Gastroesophageal sphincter (tissue), 4 donors: Measurements from ENCODE around the gene PRDM16. TPM values are rescaled to one million over a fixed set of nuclear protein-coding genes. Genes with fewer than 3 reads are reported as not detected.

Experiments
- ATAC-seq: fragments of 150-250 bp; one replicate; pipeline ENCODE4 v1.9.1; 2016; ENCODE audit warnings: mild to moderate bottlenecking, moderate library complexity
- H3K27ac ChIP-seq, 4 donors: fragments of 200-600 bp; sonication (generic) in 3 of 4; 1 replicate in 3 of 4; 2 replicates in 1 of 4; pipeline ENCODE4 v1.5.1; 2016 to 2019
- H3K27me3 ChIP-seq: fragments of 200-600 bp; sonication (generic); one replicate; pipeline ENCODE4 v1.5.1; 2019
- H3K36me3 ChIP-seq, 2 donors: fragments of 200-600 bp; sonication (generic); one replicate each; pipeline ENCODE4 v1.5.1; 2019; ENCODE audit warnings: control low read depth in 1 of 2
- H3K4me1 ChIP-seq, 3 donors: fragments of 200-600 bp; sonication (generic); 1 replicate in 2 of 3; 2 replicates in 1 of 3; pipeline ENCODE4 v1.5.1; 2016 to 2019; ENCODE audit warnings: control low read depth in 2 of 3
- H3K4me3 ChIP-seq, 2 donors: fragments of 200-600 bp; sonication (generic); one replicate each; pipeline ENCODE4 v1.5.1; 2019; ENCODE audit warnings: mild to moderate bottlenecking in 1 of 2, moderate library complexity in 1 of 2
- H3K9me3 ChIP-seq, 3 donors: fragments of 200-600 bp; sonication (generic); one replicate each; pipeline ENCODE4 v1.5.1; 2017 to 2019; ENCODE audit warnings: control low read depth in 2 of 3
- EP300 ChIP-seq: sonication (generic); formaldehyde crosslinking; IDR thresholded peaks from one replicate; pipeline ENCODE4 v1.6.1; 2017; ENCODE audit warnings: antibody characterized with exemption, mild to moderate bottlenecking
- POLR2A ChIP-seq, 2 donors: fragments of 450-650 bp; IDR thresholded peaks; one replicate each; pipeline ENCODE4 v1.6.1; 2017; ENCODE audit warnings: antibody characterized with exemption in 2 of 2, mild to moderate bottlenecking in 2 of 2, moderate library complexity in 1 of 2
- POLR2AphosphoS5 ChIP-seq: sonication (generic); formaldehyde crosslinking; IDR thresholded peaks from one replicate; pipeline ENCODE4 v1.6.1; 2017; ENCODE audit warnings: antibody characterized with exemption
- WGBS, 2 donors: methylation state at CpG; one replicate each; pipeline ENCODE4 v1.1.5; 2018; ENCODE audit warnings: low coverage in 1 of 2; 5-methylcytosine and 5-hydroxymethylcytosine counted together
- total RNA-seq, 4 donors: library from RNA; depleted of rRNA; stranded (reverse); fragments of >200 nt; gene quantifications; one replicate each; pipeline ENCODE4 v1.1.0, GENCODE V29; 2016
- TF ChIP-seq, protein P1 (sequence below), 4 experiments: fragments of 200-600 bp in 2 of 4; fragments of 450-650 bp in 2 of 4; sonication (generic) in 1 of 4; IDR thresholded peaks; one replicate each; pipeline ENCODE4 v1.5.1; 2017 to 2019; ENCODE audit warnings: antibody characterized with exemption in 4 of 4, mild to moderate bottlenecking in 2 of 4, moderate library complexity in 2 of 4

Gene PRDM16
- total RNA-seq, 4 donors from 2014 or later, result 1.1 to 3.4 (median 1.6) TPM

DNA sequence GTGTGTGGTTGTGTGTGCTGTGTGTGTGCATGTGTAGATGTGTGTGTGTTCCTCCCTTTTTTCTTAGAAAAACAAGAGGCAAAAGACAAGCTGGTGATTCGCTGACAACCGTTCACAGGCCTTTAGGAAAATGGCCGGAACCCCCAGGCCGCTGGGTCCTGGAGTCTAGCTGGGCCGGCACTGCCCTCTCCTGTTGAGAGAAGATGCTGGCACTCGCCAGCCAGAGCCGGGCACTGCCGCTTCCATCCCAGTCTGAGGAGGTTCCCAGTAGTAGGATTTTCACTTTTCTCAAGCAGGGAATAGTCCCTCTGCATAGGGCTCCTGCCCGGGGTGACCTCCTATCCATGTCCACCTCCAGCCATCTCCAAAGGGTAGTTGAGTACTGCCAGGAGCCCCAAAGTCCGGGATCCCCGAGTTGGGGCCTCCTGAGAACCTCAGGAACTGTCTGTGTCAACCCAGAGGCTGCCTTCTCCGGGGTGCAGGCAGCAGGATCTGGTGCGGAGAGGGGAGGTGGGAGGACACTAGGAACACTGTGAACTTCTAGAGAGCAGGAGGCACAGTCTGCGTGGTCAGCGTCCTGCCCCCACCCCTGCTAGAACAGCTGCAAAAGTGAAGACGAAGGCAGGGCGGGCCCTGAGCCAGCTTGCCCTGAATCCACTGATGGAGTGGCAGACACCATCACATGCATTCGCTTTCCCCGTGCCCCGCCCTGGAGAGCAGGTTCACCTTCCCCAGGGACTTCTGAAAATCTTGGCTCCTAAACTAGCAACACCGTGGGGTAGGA is 341.3 kb downstream of the PRDM16 start:
- Histone ChIP-seq H3K9me3 (no peaks in the 10 kb centered on the region), H3K27ac (no peak overlapping the region), H3K4me3 (no peak overlapping the region), H3K36me3 (no peaks in the 10 kb centered on the region), H3K4me1 (peaks cover 0 to 15% (median 0%) of the 10 kb centered on the region in 3 donors), H3K27me3 (peaks cover 70% of the 10 kb centered on the region)
- 4 to 60% methylated on average over 1 to 3 of the region's 21 CpGs for WGBS, 2 donors
- no peak for TF ChIP-seq POLR2A (IDR thresholded peaks at IDR 0.05)
- TF ChIP-seq POLR2AphosphoS5, result no peak
- TF ChIP-seq, protein P1, sequence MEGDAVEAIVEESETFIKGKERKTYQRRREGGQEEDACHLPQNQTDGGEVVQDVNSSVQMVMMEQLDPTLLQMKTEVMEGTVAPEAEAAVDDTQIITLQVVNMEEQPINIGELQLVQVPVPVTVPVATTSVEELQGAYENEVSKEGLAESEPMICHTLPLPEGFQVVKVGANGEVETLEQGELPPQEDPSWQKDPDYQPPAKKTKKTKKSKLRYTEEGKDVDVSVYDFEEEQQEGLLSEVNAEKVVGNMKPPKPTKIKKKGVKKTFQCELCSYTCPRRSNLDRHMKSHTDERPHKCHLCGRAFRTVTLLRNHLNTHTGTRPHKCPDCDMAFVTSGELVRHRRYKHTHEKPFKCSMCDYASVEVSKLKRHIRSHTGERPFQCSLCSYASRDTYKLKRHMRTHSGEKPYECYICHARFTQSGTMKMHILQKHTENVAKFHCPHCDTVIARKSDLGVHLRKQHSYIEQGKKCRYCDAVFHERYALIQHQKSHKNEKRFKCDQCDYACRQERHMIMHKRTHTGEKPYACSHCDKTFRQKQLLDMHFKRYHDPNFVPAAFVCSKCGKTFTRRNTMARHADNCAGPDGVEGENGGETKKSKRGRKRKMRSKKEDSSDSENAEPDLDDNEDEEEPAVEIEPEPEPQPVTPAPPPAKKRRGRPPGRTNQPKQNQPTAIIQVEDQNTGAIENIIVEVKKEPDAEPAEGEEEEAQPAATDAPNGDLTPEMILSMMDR (IDR thresholded peaks at IDR 0.05), result peak in 3 of 4 experiments; percentile 78 to 83 (median 82)
- TF ChIP-seq EP300, result no peak
- ATAC-seq, result peak; percentile 73

DNA sequence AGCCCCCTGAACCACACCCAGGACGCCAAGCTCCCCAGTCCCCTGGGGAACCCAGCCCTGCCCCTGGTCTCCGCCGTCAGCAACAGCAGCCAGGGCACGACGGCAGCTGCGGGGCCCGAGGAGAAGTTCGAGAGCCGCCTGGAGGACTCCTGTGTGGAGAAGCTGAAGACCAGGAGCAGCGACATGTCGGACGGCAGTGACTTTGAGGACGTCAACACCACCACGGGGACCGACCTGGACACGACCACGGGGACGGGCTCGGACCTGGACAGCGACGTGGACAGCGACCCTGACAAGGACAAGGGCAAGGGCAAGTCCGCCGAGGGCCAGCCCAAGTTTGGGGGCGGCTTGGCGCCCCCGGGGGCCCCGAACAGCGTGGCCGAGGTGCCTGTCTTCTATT is 342.8 kb downstream of the PRDM16 start:
- ATAC-seq, result no peak
- H3K36me3 ChIP-seq, result no peaks in the 10 kb centered on the region
- peaks cover 0 to 6% (median 0%) of the 10 kb centered on the region in 3 donors for H3K9me3 ChIP-seq
- H3K27me3 ChIP-seq, result peaks cover 77% of the 10 kb centered on the region
- TF ChIP-seq, protein P1 (IDR thresholded peaks at IDR 0.05), result no peak
- TF ChIP-seq POLR2A (IDR thresholded peaks at IDR 0.05) (no peak), POLR2AphosphoS5 (no peak), EP300 (no peak)
- H3K4me3 ChIP-seq, result no peak overlapping the region
- WGBS, 2 donors, result 60% methylated on average over 3 of the region's 30 CpGs; no CpG with 5 or more reads in 1 of the 2 donors
- H3K27ac ChIP-seq, result no peak overlapping the region
- H3K4me1 ChIP-seq, result peaks cover 0 to 23% (median 0%) of the 10 kb centered on the region in 3 donors

DNA sequence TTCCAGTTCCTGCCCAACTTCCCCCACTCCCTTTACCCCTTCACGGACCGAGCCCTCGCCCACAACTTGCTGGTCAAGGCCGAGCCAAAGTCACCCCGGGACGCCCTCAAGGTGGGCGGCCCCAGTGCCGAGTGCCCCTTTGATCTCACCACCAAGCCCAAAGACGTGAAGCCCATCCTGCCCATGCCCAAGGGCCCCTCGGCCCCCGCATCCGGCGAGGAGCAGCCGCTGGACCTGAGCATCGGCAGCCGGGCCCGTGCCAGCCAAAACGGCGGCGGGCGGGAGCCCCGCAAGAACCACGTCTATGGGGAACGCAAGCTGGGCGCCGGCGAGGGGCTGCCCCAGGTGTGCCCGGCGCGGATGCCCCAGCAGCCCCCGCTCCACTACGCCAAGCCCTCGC is 343.4 kb downstream of the PRDM16 start:
- H3K27me3 ChIP-seq, result peaks cover 77% of the 10 kb centered on the region
- no peak overlapping the region for H3K4me3 ChIP-seq
- no peak for ATAC-seq
- H3K27ac ChIP-seq, result no peak overlapping the region
- H3K9me3 ChIP-seq, result peaks cover 0 to 11% (median 0%) of the 10 kb centered on the region in 3 donors
- TF ChIP-seq POLR2A (IDR thresholded peaks at IDR 0.05) (no peak), POLR2AphosphoS5 (no peak)
- TF ChIP-seq, protein P1 (IDR thresholded peaks at IDR 0.05), result no peak
- WGBS, 2 donors, result 70% methylated on average over 2 of the region's 33 CpGs; no CpG with 5 or more reads in 1 of the 2 donors
- H3K4me1 ChIP-seq, result peaks cover 0 to 23% (median 0%) of the 10 kb centered on the region in 3 donors
- no peaks in the 10 kb centered on the region for H3K36me3 ChIP-seq

DNA sequence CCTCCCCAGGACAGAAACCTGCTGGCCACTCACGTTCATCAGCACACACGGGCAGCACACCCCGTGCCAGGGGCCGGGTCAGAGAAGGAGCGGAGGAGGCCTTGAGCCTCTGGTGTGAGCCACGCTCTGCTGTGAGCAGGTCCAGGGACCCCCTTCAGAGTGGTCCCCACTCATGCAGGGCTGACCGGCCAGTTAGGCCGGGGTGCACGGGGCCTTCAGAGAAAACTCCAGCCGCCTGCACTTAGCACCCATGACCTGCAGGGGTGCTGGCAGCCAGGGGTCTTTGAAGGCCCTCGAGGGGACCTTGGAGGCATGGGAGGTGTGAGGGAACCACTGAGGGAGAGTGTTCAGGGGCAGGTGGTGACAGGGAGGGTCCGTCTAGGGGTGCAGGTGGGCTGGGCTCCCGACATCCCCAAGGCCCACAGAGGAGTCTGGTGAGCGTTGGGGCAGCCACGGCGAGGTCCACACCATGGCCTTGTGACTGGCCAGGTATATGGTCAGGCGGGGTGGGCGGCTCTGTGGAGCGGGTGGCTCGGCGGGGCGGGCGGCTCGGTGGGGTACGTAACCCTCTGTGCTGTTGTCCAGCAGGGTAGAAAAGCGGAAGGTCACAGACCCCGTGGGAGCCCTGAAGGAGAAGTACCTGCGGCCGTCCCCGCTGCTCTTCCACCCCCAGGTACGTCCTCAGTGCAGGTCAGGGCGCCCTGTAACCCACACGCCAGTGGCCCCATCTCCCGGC is 345.1 kb downstream of the PRDM16 start:
- Histone ChIP-seq H3K4me1 (peaks cover 0 to 23% (median 0%) of the 10 kb centered on the region in 3 donors), H3K36me3 (peaks cover 0 to 8% of the 10 kb centered on the region in 2 donors), H3K27me3 (peaks cover 87% of the 10 kb centered on the region), H3K4me3 (no peak overlapping the region), H3K9me3 (peaks cover 0 to 11% (median 0%) of the 10 kb centered on the region in 3 donors), H3K27ac (no peak overlapping the region)
- no peak for ATAC-seq
- TF ChIP-seq POLR2A (IDR thresholded peaks at IDR 0.05) (no peak), EP300 (no peak), POLR2AphosphoS5 (no peak)
- TF ChIP-seq, protein P1 (IDR thresholded peaks at IDR 0.05), result no peak
- WGBS, 2 donors, result no CpG with 5 or more reads among the region's 34 CpGs
